DND-41 (cell line): ENCODE measurements around the gene USP9X.

Source experiments
- ATAC-seq: fragments of 200-7000 bp; cut with Tn5 transposase; 3 replicates; pipeline ENCODE4 v1.9.1; 2021; ENCODE audit warnings: low read depth; ENCODE audit not compliant: insufficient read depth
- DNase-seq: peaks from one replicate; pipeline ENCODE4 v3.0.0-alpha.2; 2020
- H2AFZ ChIP-seq: 2 replicates; pipeline ENCODE4 v1.6.0; 2012; ENCODE audit warnings: low read depth, low read length
- H3K27ac ChIP-seq: 2 replicates; pipeline ENCODE4 v1.5.1; 2012; ENCODE audit warnings: low read length, inconsistent platforms
- H3K27me3 ChIP-seq: fragments of 200-600 bp; sonication (generic); 2 replicates; pipeline ENCODE4 v1.6.0; 2012; ENCODE audit warnings: low read length, mild to moderate bottlenecking, inconsistent platforms; ENCODE audit not compliant: insufficient read depth, poor library complexity
- H3K36me3 ChIP-seq: 2 replicates; pipeline ENCODE4 v1.5.1; 2012; ENCODE audit warnings: low read length, inconsistent platforms; ENCODE audit not compliant: insufficient read depth
- H3K4me1 ChIP-seq: 2 replicates; pipeline ENCODE4 v1.5.1; 2012; ENCODE audit warnings: mild to moderate bottlenecking, low read length; ENCODE audit not compliant: insufficient read depth
- H3K4me2 ChIP-seq: 2 replicates; pipeline ENCODE4 v1.6.0; 2012; ENCODE audit warnings: mild to moderate bottlenecking, moderate library complexity, low read length, inconsistent platforms; ENCODE audit not compliant: insufficient read depth
- H3K4me3 ChIP-seq, 2 experiments: fragments of 200-600 bp in 1 of 2; shearing (Covaris generic) in 1 of 2; 2 replicates each; pipeline ENCODE4 v1.5.1; 2012 to 2016; ENCODE audit warnings: inconsistent platforms in 2 of 2, low read length in 2 of 2, mild to moderate bottlenecking in 2 of 2, low read depth in 1 of 2, moderate library complexity in 1 of 2
- H3K79me2 ChIP-seq: 2 replicates; pipeline ENCODE4 v1.6.0; 2012; ENCODE audit warnings: low read length, inconsistent platforms; ENCODE audit not compliant: insufficient read depth
- H3K9ac ChIP-seq: 2 replicates; pipeline ENCODE4 v1.6.0; 2012; ENCODE audit warnings: low read depth, mild to moderate bottlenecking, inconsistent platforms, low read length, moderate library complexity
- H3K9me3 ChIP-seq: 2 replicates; pipeline ENCODE4 v1.5.1; 2012; ENCODE audit warnings: low read length, moderate library complexity, mild to moderate bottlenecking, inconsistent platforms; ENCODE audit not compliant: insufficient read depth, severe bottlenecking
- H4K20me1 ChIP-seq: 2 replicates; pipeline ENCODE4 v1.6.0; 2012; ENCODE audit warnings: low read length; ENCODE audit not compliant: insufficient read depth
- EZH2 ChIP-seq: IDR thresholded peaks from 3 replicates; pipeline ENCODE4 v1.6.1; 2012; ENCODE audit warnings: borderline replicate concordance, low read depth, mild to moderate bottlenecking, moderate library complexity, low read length, inconsistent platforms; ENCODE audit not compliant: severe bottlenecking
- TF ChIP-seq, protein P1 (sequence below): IDR thresholded peaks from 2 replicates; pipeline ENCODE4 v1.5.1; 2012; ENCODE audit warnings: borderline replicate concordance, low read length, moderate library complexity, mild to moderate bottlenecking; ENCODE audit not compliant: poor library complexity, severe bottlenecking; ENCODE audit errors: extremely low read depth

Gene USP9X

DNA sequence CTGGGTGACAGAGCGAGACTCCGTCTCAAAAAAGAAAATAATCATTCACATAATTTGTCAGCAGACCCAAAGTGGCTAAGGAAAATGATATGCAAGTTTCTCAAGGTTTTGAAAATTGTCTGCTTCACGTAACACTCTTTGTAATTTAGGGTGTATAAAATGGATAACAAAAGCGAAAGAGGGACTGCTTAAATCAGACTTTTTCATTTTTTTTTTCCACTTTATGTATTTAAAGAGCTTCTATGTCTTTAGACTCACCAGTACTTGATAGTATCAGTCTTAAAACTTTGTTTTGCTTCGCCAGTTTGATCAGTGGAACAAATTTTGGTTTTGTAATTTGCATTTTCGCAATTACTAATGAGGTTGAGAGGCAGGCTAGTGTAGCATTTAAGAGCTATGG is 34.6 kb downstream of the USP9X start:
- Histone ChIP-seq H3K4me3 (no peak overlapping the region), H3K9me3 (no peaks in the 10 kb centered on the region), H3K4me1 (no peaks in the 10 kb centered on the region), H2AFZ (no peak overlapping the region), H3K4me2 (no peak overlapping the region), H3K27me3 (no peaks in the 10 kb centered on the region), H3K27ac (no peak overlapping the region), H3K36me3 (no peaks in the 10 kb centered on the region), H3K79me2 (peaks cover 87% of the 10 kb centered on the region), H4K20me1 (peaks cover 26% of the 10 kb centered on the region), H3K9ac (no peak overlapping the region)
- TF ChIP-seq, protein P1, sequence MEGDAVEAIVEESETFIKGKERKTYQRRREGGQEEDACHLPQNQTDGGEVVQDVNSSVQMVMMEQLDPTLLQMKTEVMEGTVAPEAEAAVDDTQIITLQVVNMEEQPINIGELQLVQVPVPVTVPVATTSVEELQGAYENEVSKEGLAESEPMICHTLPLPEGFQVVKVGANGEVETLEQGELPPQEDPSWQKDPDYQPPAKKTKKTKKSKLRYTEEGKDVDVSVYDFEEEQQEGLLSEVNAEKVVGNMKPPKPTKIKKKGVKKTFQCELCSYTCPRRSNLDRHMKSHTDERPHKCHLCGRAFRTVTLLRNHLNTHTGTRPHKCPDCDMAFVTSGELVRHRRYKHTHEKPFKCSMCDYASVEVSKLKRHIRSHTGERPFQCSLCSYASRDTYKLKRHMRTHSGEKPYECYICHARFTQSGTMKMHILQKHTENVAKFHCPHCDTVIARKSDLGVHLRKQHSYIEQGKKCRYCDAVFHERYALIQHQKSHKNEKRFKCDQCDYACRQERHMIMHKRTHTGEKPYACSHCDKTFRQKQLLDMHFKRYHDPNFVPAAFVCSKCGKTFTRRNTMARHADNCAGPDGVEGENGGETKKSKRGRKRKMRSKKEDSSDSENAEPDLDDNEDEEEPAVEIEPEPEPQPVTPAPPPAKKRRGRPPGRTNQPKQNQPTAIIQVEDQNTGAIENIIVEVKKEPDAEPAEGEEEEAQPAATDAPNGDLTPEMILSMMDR = no peak
- no peak for TF ChIP-seq EZH2
- ATAC-seq (no peak), DNase-seq (no peak)

DNA sequence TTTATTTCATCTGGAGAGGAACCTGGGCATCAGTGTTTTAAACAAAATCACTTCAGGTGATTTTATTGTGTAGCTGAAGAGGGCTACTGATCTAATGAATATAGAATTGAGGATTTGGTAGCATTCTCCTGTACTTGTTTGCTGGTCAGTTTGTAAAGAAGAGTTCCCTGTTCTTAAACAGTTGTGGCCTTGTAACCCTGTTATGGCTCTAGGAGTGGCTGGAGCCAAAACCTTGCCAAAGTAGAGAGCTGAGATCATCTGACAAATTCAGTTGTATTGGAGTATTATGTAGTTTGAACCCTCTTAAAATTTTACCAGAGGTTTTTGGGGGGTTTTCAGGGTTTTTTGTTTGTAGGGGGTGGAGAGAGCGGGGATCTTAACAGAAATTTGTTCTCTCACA is 36.5 kb downstream of the USP9X start:
- DNase-seq (no peak), ATAC-seq (no peak)
- no peak overlapping the region for H2AFZ ChIP-seq
- no peak overlapping the region for H3K4me2 ChIP-seq
- TF ChIP-seq, protein P1 = no peak
- no peak for TF ChIP-seq EZH2
- no peaks in the 10 kb centered on the region for H3K9me3 ChIP-seq
- H3K27me3 ChIP-seq = no peaks in the 10 kb centered on the region
- no peak overlapping the region for H3K4me3 ChIP-seq
- no peak overlapping the region for H3K9ac ChIP-seq
- peaks cover 75% of the 10 kb centered on the region for H3K79me2 ChIP-seq
- H3K27ac ChIP-seq = no peak overlapping the region
- peaks cover 13% of the 10 kb centered on the region for H4K20me1 ChIP-seq
- no peaks in the 10 kb centered on the region for H3K4me1 ChIP-seq
- no peaks in the 10 kb centered on the region for H3K36me3 ChIP-seq

DNA sequence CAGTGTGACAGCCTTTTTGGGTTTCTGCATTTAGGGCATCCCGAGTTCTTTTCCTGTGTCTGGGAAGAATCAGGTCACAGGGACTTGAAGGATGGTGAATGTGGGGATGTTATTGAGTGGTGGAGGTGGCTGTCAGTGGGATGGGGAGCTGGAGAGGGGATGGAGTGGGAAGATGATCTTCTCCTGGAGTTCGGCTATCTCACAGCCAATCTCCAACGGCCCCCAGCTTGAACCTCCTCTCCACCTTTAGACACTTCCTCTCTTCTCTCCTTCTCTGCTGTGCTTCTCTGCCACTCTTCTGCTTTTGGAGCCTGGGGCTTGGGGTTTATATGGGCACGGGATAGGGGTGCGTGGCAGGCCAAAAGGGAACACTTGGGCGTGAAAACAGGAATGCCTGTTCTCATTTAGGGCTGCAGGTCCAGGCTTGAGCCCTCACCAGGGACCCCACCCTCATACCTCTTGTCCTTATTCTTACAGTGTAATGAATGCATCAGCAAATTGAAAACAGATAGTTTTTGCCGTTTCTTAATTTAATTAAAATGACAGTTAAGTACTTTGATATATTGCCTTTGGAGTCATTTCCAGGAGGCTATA is 37.5 kb downstream of the USP9X start:
- ATAC-seq (no peak), DNase-seq (no peak)
- Histone ChIP-seq H2AFZ (no peak overlapping the region), H3K4me2 (no peak overlapping the region), H3K27ac (no peak overlapping the region), H3K4me1 (no peaks in the 10 kb centered on the region), H3K9ac (no peak overlapping the region), H3K9me3 (no peaks in the 10 kb centered on the region), H3K4me3 (no peak overlapping the region), H4K20me1 (peaks cover 8% of the 10 kb centered on the region; the same call in 1 of the 2 replicates), H3K79me2 (peaks cover 70% of the 10 kb centered on the region), H3K36me3 (no peaks in the 10 kb centered on the region), H3K27me3 (no peaks in the 10 kb centered on the region)
- TF ChIP-seq, protein P1 = no peak
- TF ChIP-seq EZH2 = no peak
